Common myeloid progenitor, CD34-positive (primary cell): ENCODE measurements around the gene MYO18A.
A peak's percentile ranks its signal among the peaks of the same experiment; 100 is the strongest.

ENCODE experiments used
- CTCF ChIA-PET: fragments of 350-600 bp; sonication (Branson Sonifier 250); formaldehyde crosslinking; loops from one replicate; lab custom pipeline; 2021; ENCODE audit warnings: antibody characterized with exemption; lab: Charles Lee
- POLR2A ChIA-PET: fragments of 350-600 bp; sonication (Branson Sonifier 250); formaldehyde crosslinking; loops from one replicate; lab custom pipeline; 2021; ENCODE audit warnings: antibody characterized with exemption; lab: Charles Lee
- DNase-seq, 3 donors: peaks; one replicate each; pipeline versions ENCODE4 v3.0.0 to v3.0.0-alpha.2; 2013
- H3K27ac ChIP-seq, 2 experiments: 1 replicate in 1 of 2; 2 replicates in 1 of 2; pipeline ENCODE4 v1.7.0; 2013; ENCODE audit warnings: inconsistent platforms in 2 of 2, low read length in 2 of 2, mild to moderate bottlenecking in 2 of 2, low read depth in 1 of 2, moderate library complexity in 1 of 2; ENCODE audit not compliant: severe bottlenecking in 2 of 2, insufficient read depth in 1 of 2, poor library complexity in 1 of 2
- H3K27me3 ChIP-seq, 5 experiments: replicated peaks in 2 of 5; 1 replicate in 3 of 5; 2 replicates in 2 of 5; pipeline versions ENCODE4 v1.6.1 to v1.7.0; 2013; ENCODE audit warnings: low read length in 4 of 5, mild to moderate bottlenecking in 2 of 5, moderate library complexity in 2 of 5, inconsistent platforms in 1 of 5; ENCODE audit not compliant: insufficient read depth in 5 of 5, control insufficient read depth in 4 of 5
- H3K36me3 ChIP-seq, 4 experiments: 1 replicate in 2 of 4; 2 replicates in 2 of 4; pipeline versions ENCODE4 v1.6.1 to v1.7.0; 2013; ENCODE audit warnings: low read length in 3 of 4, control low read depth in 1 of 4, mild to moderate bottlenecking in 1 of 4; ENCODE audit not compliant: control insufficient read depth in 4 of 4, insufficient read depth in 4 of 4
- H3K4me1 ChIP-seq, 4 experiments: 1 replicate in 3 of 4; 2 replicates in 1 of 4; pipeline versions ENCODE4 v1.6.1 to v1.7.1; 2013; ENCODE audit warnings: low read length in 3 of 4, mild to moderate bottlenecking in 3 of 4, control low read depth in 1 of 4, inconsistent platforms in 1 of 4, moderate library complexity in 1 of 4; ENCODE audit not compliant: control insufficient read depth in 4 of 4, insufficient read depth in 4 of 4; ENCODE audit errors: control extremely low read depth in 1 of 4
- H3K4me3 ChIP-seq, 7 experiments: 1 replicate in 4 of 7; 2 replicates in 3 of 7; pipeline versions ENCODE4 v1.5.1 to v1.7.0; 2013; ENCODE audit warnings: mild to moderate bottlenecking in 7 of 7, low read length in 6 of 7, moderate library complexity in 6 of 7, inconsistent platforms in 2 of 7, low read depth in 2 of 7, control low read depth in 1 of 7; ENCODE audit not compliant: insufficient read depth in 4 of 7, control insufficient read depth in 1 of 7; ENCODE audit errors: extremely low read depth in 1 of 7
- H3K9me3 ChIP-seq, 5 experiments: 1 replicate in 4 of 5; 2 replicates in 1 of 5; pipeline versions ENCODE4 v1.6.1 to v1.7.1; 2013; ENCODE audit warnings: low read length in 4 of 5, mild to moderate bottlenecking in 2 of 5, inconsistent platforms in 1 of 5, low read depth in 1 of 5, moderate library complexity in 1 of 5; ENCODE audit not compliant: control insufficient read depth in 4 of 5, insufficient read depth in 2 of 5; ENCODE audit errors: control extremely low read depth in 1 of 5
- whole genome bisulfite sequencing: methylation state at CpG from one replicate; pipeline ENCODE4 v1.1.5; 2013; ENCODE audit not compliant: insufficient coverage; 5-methylcytosine and 5-hydroxymethylcytosine counted together

Gene MYO18A

GRCh38 chr17:29037739-29038084 is 142.5 kb downstream of the MYO18A start:
- ChIA-PET CTCF (no interaction called here), POLR2A (no interaction called here)
- no peak for DNase-seq
- Histone ChIP-seq H3K36me3 (no peaks in the 10 kb centered on the region), H3K27ac (no peak overlapping the region), H3K4me3 (no peak overlapping the region), H3K27me3 (peaks cover 6 to 32% (median 10%) of the 10 kb centered on the region in 5 experiments), H3K9me3 (peaks cover 0 to 24% (median 11%) of the 10 kb centered on the region in 5 experiments), H3K4me1 (peaks cover 0 to 10% (median 7%) of the 10 kb centered on the region in 4 experiments)
- 86% methylated on average over 9 of the region's 10 CpGs for WGBS

- Histone ChIP-seq H3K27me3 (peaks cover 8 to 43% (median 11%) of the 10 kb centered on the region in 5 experiments), H3K36me3 (no peaks in the 10 kb centered on the region), H3K9me3 (peaks cover 0 to 24% (median 11%) of the 10 kb centered on the region in 5 experiments), H3K4me1 (peaks cover 0 to 6% (median 3%) of the 10 kb centered on the region in 4 experiments), H3K27ac (no peak overlapping the region), H3K4me3 (no peak overlapping the region)
- no peak for DNase-seq
- CTCF ChIA-PET, result interaction anchor here (1.0 to 1.3 kb wide), 2 partner anchors 12 to 21 kb away, joined by 3 to 4 read pairs; no protein-coding TSS in a partner anchor
- POLR2A ChIA-PET, result no interaction called here
- 82% methylated on average over 3 of the region's 5 CpGs for WGBS
Observed at GRCh38 chr17:29036584-29036983, 143.6 kb downstream of the MYO18A start.

- H3K27me3 ChIP-seq, result peaks cover 8 to 44% (median 14%) of the 10 kb centered on the region in 5 experiments
- no peak overlapping the region for H3K27ac ChIP-seq
- WGBS, result no CpG with 5 or more reads among the region's 1 CpG
- no peak for DNase-seq
- POLR2A ChIA-PET, result no interaction called here
- no peaks in the 10 kb centered on the region for H3K36me3 ChIP-seq
- H3K9me3 ChIP-seq, result peaks cover 0 to 24% (median 11%) of the 10 kb centered on the region in 5 experiments
- H3K4me3 ChIP-seq, result no peak overlapping the region
- peaks cover 0 to 8% (median 4%) of the 10 kb centered on the region in 4 experiments for H3K4me1 ChIP-seq
- CTCF ChIA-PET, result no interaction called here
Observed at GRCh38 chr17:29034510-29034909, 145.7 kb downstream of the MYO18A start.

GRCh38 chr17:29032857-29033197 is 147.4 kb downstream of the MYO18A start:
- DNase-seq, result no peak
- Histone ChIP-seq H3K9me3 (peaks cover 0 to 24% (median 11%) of the 10 kb centered on the region in 5 experiments), H3K27ac (no peak overlapping the region), H3K4me1 (peaks cover 0 to 8% (median 4%) of the 10 kb centered on the region in 4 experiments), H3K27me3 (peaks cover 4 to 39% (median 14%) of the 10 kb centered on the region in 5 experiments), H3K36me3 (no peaks in the 10 kb centered on the region), H3K4me3 (no peak overlapping the region)
- POLR2A ChIA-PET, result no interaction called here
- 59% methylated on average over 4 of the region's 6 CpGs for WGBS
- CTCF ChIA-PET, result interaction anchor here (1.0 to 1.6 kb wide), 3 partner anchors 14 to 18 kb away, joined by 3 to 6 read pairs (median 3); no protein-coding TSS in a partner anchor

GRCh38 chr17:29032013-29032856 is 148.0 kb downstream of the MYO18A start:
- POLR2A ChIA-PET, result no interaction called here
- H3K27ac ChIP-seq, result no peak overlapping the region
- peaks cover 4 to 33% (median 15%) of the 10 kb centered on the region in 5 experiments for H3K27me3 ChIP-seq
- DNase-seq, result no peak
- H3K4me3 ChIP-seq, result no peak overlapping the region
- peaks cover 0 to 8% (median 4%) of the 10 kb centered on the region in 4 experiments for H3K4me1 ChIP-seq
- 54% methylated on average over 9 of the region's 11 CpGs for WGBS
- peaks cover 0 to 24% (median 11%) of the 10 kb centered on the region in 5 experiments for H3K9me3 ChIP-seq
- H3K36me3 ChIP-seq, result no peaks in the 10 kb centered on the region
- CTCF ChIA-PET, result interaction anchor here (0.5 to 1.6 kb wide), 4 partner anchors 11 to 18 kb away, joined by 3 to 6 read pairs (median 3); no protein-coding TSS in a partner anchor

- ChIA-PET CTCF (interaction anchor here (0.5 kb wide), 1 partner anchor 10 kb away, joined by 3 read pairs; no protein-coding TSS in a partner anchor), POLR2A (no interaction called here)
- H3K36me3 ChIP-seq, result no peaks in the 10 kb centered on the region
- no peak overlapping the region for H3K27ac ChIP-seq
- H3K9me3 ChIP-seq, result peaks cover 0 to 24% (median 11%) of the 10 kb centered on the region in 5 experiments
- peaks cover 0 to 8% (median 4%) of the 10 kb centered on the region in 4 experiments for H3K4me1 ChIP-seq
- H3K4me3 ChIP-seq, result no peak overlapping the region
- H3K27me3 ChIP-seq, result peaks cover 4 to 32% (median 15%) of the 10 kb centered on the region in 5 experiments
- WGBS, result 45% methylated on average over 4 of the region's 5 CpGs
- peak in 1 of 3 donors; percentile 19 for DNase-seq
Observed at GRCh38 chr17:29031488-29031887, 148.7 kb downstream of the MYO18A start.
